GM12878 (cell line): ENCODE results near the gene ADM2. TPM values are rescaled to one million over a fixed set of nuclear protein-coding genes. Genes with fewer than 3 reads are reported as not detected.
"Not testable (repeated sequence)": the region's sequence is repeated elsewhere in the genome, so short reads cannot be mapped to it uniquely, and the experiment has no call there.

Experiments used
- ATAC-seq: fragments of 200-7000 bp; cut with Tn5 transposase; 3 replicates; pipeline ENCODE4 v1.9.1; 2020; ENCODE audit warnings: mild to moderate bottlenecking, moderate library complexity
- BruUV-seq: library from RNA; stranded (reverse); fragments of 400-500 nt; replicated peaks from 2 replicates; lab custom pipeline; 2021; lab: Mats Ljungman, UMichigan
- CTCF ChIA-PET: fragments of 300-600 bp; sonication (Branson Sonifier 250); formaldehyde crosslinking; extraction: SDS; loops from one replicate; lab custom pipeline; 2021; ENCODE audit warnings: inconsistent platforms; lab: Yijun Ruan, JAX
- POLR2A ChIA-PET: fragments of 350-600 bp; formaldehyde crosslinking; extraction: SDS; loops from one replicate; lab custom pipeline; 2021; ENCODE audit warnings: inconsistent platforms; lab: Charles Lee
- RAD21 ChIA-PET: fragments of 300-600 bp; sonication (Branson Sonifier 250); formaldehyde crosslinking; loops from one replicate; lab custom pipeline; 2023; ENCODE audit warnings: antibody characterized with exemption; ENCODE audit not compliant: unreplicated experiment; lab: Charles Lee
- SMC1A ChIA-PET: fragments of 300-600 bp; sonication (Branson Sonifier 250); formaldehyde crosslinking; loops from one replicate; lab custom pipeline; 2023; ENCODE audit not compliant: unreplicated experiment, uncharacterized antibody; lab: Charles Lee
- DNase-seq: peaks from one replicate; pipeline ENCODE4 v3.0.0-alpha.2; 2011; ENCODE audit warnings: low read depth, low spot score
- FAIRE-seq: peaks from 3 replicates; lab custom pipeline; 2011; peaks lifted over from hg19 to GRCh38; lab: Jason Lieb, UNC
- H2AFZ ChIP-seq: 2 replicates; pipeline ENCODE4 v1.6.0; 2011; ENCODE audit warnings: low read depth, low read length, control low read depth; ENCODE audit not compliant: control insufficient read depth
- H3K27ac ChIP-seq: 2 replicates; pipeline ENCODE4 v1.5.1; 2011; ENCODE audit warnings: control low read depth; ENCODE audit not compliant: control insufficient read depth, insufficient read depth
- H3K27me3 ChIP-seq, 2 experiments: replicated peaks in 1 of 2; 2 replicates each; pipeline versions ENCODE4 v1.6.0 to v1.6.1; 2011; ENCODE audit warnings: low read length in 1 of 2; ENCODE audit not compliant: control insufficient read depth in 2 of 2, insufficient read depth in 2 of 2
- H3K36me3 ChIP-seq, 2 experiments: 2 replicates each; pipeline ENCODE4 v1.5.1; 2011; ENCODE audit warnings: low read length in 1 of 2; ENCODE audit not compliant: control insufficient read depth in 2 of 2, insufficient read depth in 2 of 2
- H3K4me1 ChIP-seq: 2 replicates; pipeline ENCODE4 v1.6.1; 2011; ENCODE audit warnings: mild to moderate bottlenecking, low read length, moderate library complexity, mixed read lengths; ENCODE audit not compliant: control insufficient read depth, insufficient read depth
- H3K4me2 ChIP-seq: 2 replicates; pipeline ENCODE4 v1.6.0; 2011; ENCODE audit warnings: control low read depth; ENCODE audit not compliant: control insufficient read depth, insufficient read depth
- H3K4me3 ChIP-seq: fragments of 200-600 bp; sonication (generic); 2 replicates; pipeline ENCODE4 v1.5.1; 2016
- H3K79me2 ChIP-seq: 2 replicates; pipeline ENCODE4 v1.6.0; 2011; ENCODE audit warnings: low read length; ENCODE audit not compliant: control insufficient read depth, insufficient read depth
- H3K9ac ChIP-seq: 2 replicates; pipeline ENCODE4 v1.8.0; 2011; ENCODE audit warnings: low read length, control low read depth, mixed read lengths; ENCODE audit not compliant: control insufficient read depth, insufficient read depth
- H3K9me3 ChIP-seq: replicated peaks from 3 replicates; pipeline ENCODE4 v1.5.1; 2011; ENCODE audit warnings: mild to moderate bottlenecking, low read length; ENCODE audit not compliant: control insufficient read depth, insufficient read depth
- H4K20me1 ChIP-seq: 2 replicates; pipeline ENCODE4 v1.6.0; 2011; ENCODE audit not compliant: control insufficient read depth, insufficient read depth
- BHLHE40 ChIP-seq, 2 experiments: fragments of 450-650 bp in 1 of 2; IDR thresholded peaks; 2 replicates each; pipeline ENCODE4 v1.6.1; 2011 to 2017; ENCODE audit warnings: low read depth in 2 of 2, borderline replicate concordance in 1 of 2, improper control_type of control experiment in 1 of 2, low read length in 1 of 2, mild to moderate bottlenecking in 1 of 2
- EED ChIP-seq: sonication (generic); IDR thresholded peaks from 2 replicates; pipeline ENCODE4 v1.6.1; 2016; ENCODE audit warnings: antibody characterized with exemption, low read depth
- MEF2B ChIP-seq: fragments of 450-650 bp; IDR thresholded peaks from 2 replicates; pipeline ENCODE4 v1.6.1; 2018; ENCODE audit warnings: mild to moderate bottlenecking, moderate library complexity; ENCODE audit not compliant: partially characterized antibody, poor library complexity, severe bottlenecking
- NR2F1 ChIP-seq: fragments of 450-650 bp; conservative IDR thresholded peaks from 2 replicates; pipeline ENCODE4 v1.6.1; 2017; ENCODE audit warnings: mild to moderate bottlenecking
- RAD51 ChIP-seq: fragments of 450-650 bp; IDR thresholded peaks from 2 replicates; pipeline ENCODE4 v1.6.1; 2016; ENCODE audit warnings: moderate library complexity, mild to moderate bottlenecking, inconsistent platforms
- SRF ChIP-seq, 2 experiments: IDR thresholded peaks; 2 replicates each; pipeline ENCODE4 v1.6.1; 2011; ENCODE audit warnings: low read depth in 2 of 2, low read length in 2 of 2, mild to moderate bottlenecking in 1 of 2, moderate library complexity in 1 of 2
- WGBS: methylation state at CpG from one replicate; pipeline ENCODE4 v1.1.6; 2016; ENCODE audit warnings: low lambda C conversion rate; ENCODE audit not compliant: insufficient replicate concordance, insufficient coverage; ENCODE audit errors: missing lambda C conversion rate; 5-methylcytosine and 5-hydroxymethylcytosine counted together
- in situ Hi-C: fragments of 300-500 bp; cut with MboI; formaldehyde crosslinking; loops from 9 replicates; pipeline ENCODE4 v1.14.3; 2018; ENCODE audit warnings: mixed read lengths
- intact Hi-C: fragments of 100-400 bp; cut with micrococcal nuclease; formaldehyde crosslinking; loops from one replicate; pipeline ENCODE4 v1.14.2; 2022; ENCODE audit not compliant: unreplicated experiment
- polyA plus RNA-seq, 11 experiments: library from polyadenylated mRNA; depleted of rRNA in 4 of 11; unstranded in 6 of 11; stranded (reverse) in 5 of 11; fragments of >200 nt; fragmentation: Nextera tagmentation in 4 of 11; fragmentation: Illumina TruSeq in 1 of 11; extraction: Ambion mirVana in 4 of 11; extraction: Trizol in 1 of 11; gene quantifications; 1 replicate in 1 of 11; 2 replicates in 10 of 11; pipeline versions ENCODE4 v1.2.1 to v1.2.3, GENCODE V29; 2011 to 2016; ENCODE audit warnings: inconsistent platforms in 2 of 11, missing spikeins in 2 of 11, low read depth in 1 of 11
- total RNA-seq, 4 experiments: library from RNA; depleted of rRNA in 3 of 4; stranded (reverse); fragments of >200 nt in 3 of 4; fragmentation: Illumina TruSeq in 1 of 4; extraction: Trizol in 1 of 4; gene quantifications; 2 replicates each; pipeline versions ENCODE4 v1.2.1 to v1.2.3, GENCODE V29; 2013 to 2021
- TF ChIP-seq, protein P1 (sequence below): IDR thresholded peaks from 2 replicates; pipeline ENCODE4 v1.6.1; 2011; ENCODE audit warnings: borderline replicate concordance, low read depth, mild to moderate bottlenecking, moderate library complexity, mixed read lengths, low read length; ENCODE audit not compliant: insufficient read depth; ENCODE audit errors: extremely low read length
- TF ChIP-seq, protein P2 (sequence below): IDR thresholded peaks from 2 replicates; pipeline ENCODE4 v1.6.1; 2011; ENCODE audit warnings: low read depth, low read length, improper control_type of control experiment, borderline replicate concordance
- TF ChIP-seq, protein P3 (sequence below): fragments of 450-650 bp; IDR thresholded peaks from 2 replicates; pipeline ENCODE4 v1.6.1; 2017; ENCODE audit warnings: low read depth, mild to moderate bottlenecking, moderate library complexity
- TF ChIP-seq, protein P4 (sequence below): IDR thresholded peaks from 2 replicates; pipeline ENCODE4 v1.6.1; 2011; ENCODE audit warnings: mild to moderate bottlenecking, low read depth, low read length, moderate library complexity; ENCODE audit not compliant: insufficient replicate concordance
- TF ChIP-seq, protein P5 (sequence below): fragments of 450-650 bp; formaldehyde crosslinking; IDR thresholded peaks from 2 replicates; pipeline ENCODE4 v1.4.0; 2022; ENCODE audit warnings: mild to moderate bottlenecking, moderate library complexity

ADM2 gene
- total and polyA plus RNA-seq, 10 of the 15 experiments (the other 5 are each of a cell fraction or from before 2014, with no cell fraction given), result 0.02 to 0.33 (median 0.12) TPM; not detected in 2

DNA sequence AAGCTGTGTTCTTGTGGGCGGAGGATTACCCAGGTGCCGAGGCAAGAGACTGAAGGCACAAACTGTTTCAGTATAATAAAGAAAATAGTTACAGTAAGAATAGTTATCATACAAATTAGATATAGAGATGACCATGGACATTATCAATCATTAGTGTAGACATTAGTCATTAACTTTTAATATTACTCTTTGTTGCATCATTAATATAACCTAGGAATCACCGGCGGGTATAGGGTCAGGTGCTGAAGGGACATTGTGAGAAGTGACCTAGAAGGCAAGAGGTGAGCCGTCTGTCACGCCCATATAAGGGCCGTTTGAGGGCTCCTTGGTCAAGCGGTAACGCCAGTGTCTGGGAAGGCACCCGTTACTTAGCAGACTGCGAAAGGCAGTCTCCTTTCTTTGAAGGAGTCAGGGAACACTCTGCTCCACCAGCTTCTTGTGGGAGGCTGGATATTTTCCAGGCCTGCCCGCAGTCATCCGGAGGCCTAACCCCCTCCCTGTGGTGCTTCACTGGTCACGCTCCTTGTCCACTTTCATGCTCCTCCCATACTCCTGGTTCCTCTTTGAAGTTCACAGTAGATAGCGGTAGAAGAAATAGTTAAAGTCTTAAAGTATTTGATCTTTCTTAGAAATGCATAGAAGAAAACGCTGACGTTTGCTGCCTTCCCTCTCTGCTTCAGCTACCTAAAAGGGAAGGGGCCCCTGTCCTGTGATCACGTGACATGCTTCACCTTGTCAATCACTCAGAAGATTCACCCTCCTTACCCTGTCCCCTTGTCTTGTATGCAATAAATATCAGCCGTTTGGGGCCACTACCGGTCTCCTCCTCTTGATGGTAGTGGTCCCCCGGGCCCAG is 52.7 kb downstream of the ADM2 start:
- H3K9me3 ChIP-seq, ATAC-seq, intact Hi-C loops, H2AFZ ChIP-seq, DNase-seq, H3K27me3 ChIP-seq, H4K20me1 ChIP-seq, H3K36me3 ChIP-seq: not testable (repeated sequence)
- RAD21 ChIA-PET, result interaction anchor here (0.9 to 2.6 kb wide), 6 partner anchors 8 to 87 kb away, joined by 3 to 12 read pairs (median 5); partner anchors contain the start of genes KLHDC7B and SCO2
- 35% methylated on average over 21 of the region's 21 CpGs for WGBS
- FAIRE-seq, result peak; percentile 81
- Histone ChIP-seq H3K9ac (peak overlapping the region; percentile 76), H3K4me3 (peak overlapping the region; percentile 51), H3K79me2 (peaks cover 42% of the 10 kb centered on the region), H3K27ac (peak overlapping the region; percentile 95), H3K4me2 (peak overlapping the region; percentile 40), H3K4me1 (peaks cover 49% of the 10 kb centered on the region)
- TSS peak; percentile 51 for BruUV-seq
- SMC1A ChIA-PET, result interaction anchor here (0.6 to 3.3 kb wide), 3 partner anchors 9 to 88 kb away, joined by 3 to 13 read pairs (median 10); partner anchors contain the start of gene SCO2
- in situ Hi-C loops, result loop anchor here (10.0 kb wide), 1 partner anchor 569 kb away; the partner anchor contains the start of gene PIM3
- POLR2A ChIA-PET, result interaction anchor here (0.6 to 10.0 kb wide), 11 partner anchors 7 to 343 kb away, joined by 3 to 232 read pairs (median 5); partner anchors contain the start of genes CHKB, KLHDC7B, SCO2 and SYCE3
- CTCF ChIA-PET, result interaction anchor here (0.6 to 2.0 kb wide), 6 partner anchors 8 to 112 kb away, joined by 3 to 11 read pairs (median 4); partner anchors contain the start of gene SCO2
- TF ChIP-seq BHLHE40 (IDR thresholded peaks at IDR 0.05; ENCODE audit: borderline replicate concordance in 1 of 2, low read depth in 2 of 2, low read length in 1 of 2) (peak; percentile 68 to 93), NR2F1 (peak; percentile 46; the same call in 1 of the 2 replicates), RAD51 (peak; percentile 99), MEF2B (peak; percentile 25), EED (peak; percentile 34; the same call in 1 of the 2 replicates), SRF (IDR thresholded peaks at IDR 0.05; ENCODE audit: low read depth in 2 of 2, low read length in 2 of 2) (peak; percentile 54 to 84)
- TF ChIP-seq, protein P1, sequence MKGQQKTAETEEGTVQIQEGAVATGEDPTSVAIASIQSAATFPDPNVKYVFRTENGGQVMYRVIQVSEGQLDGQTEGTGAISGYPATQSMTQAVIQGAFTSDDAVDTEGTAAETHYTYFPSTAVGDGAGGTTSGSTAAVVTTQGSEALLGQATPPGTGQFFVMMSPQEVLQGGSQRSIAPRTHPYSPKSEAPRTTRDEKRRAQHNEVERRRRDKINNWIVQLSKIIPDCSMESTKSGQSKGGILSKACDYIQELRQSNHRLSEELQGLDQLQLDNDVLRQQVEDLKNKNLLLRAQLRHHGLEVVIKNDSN, result peak; percentile 53
- TF ChIP-seq, protein P2, sequence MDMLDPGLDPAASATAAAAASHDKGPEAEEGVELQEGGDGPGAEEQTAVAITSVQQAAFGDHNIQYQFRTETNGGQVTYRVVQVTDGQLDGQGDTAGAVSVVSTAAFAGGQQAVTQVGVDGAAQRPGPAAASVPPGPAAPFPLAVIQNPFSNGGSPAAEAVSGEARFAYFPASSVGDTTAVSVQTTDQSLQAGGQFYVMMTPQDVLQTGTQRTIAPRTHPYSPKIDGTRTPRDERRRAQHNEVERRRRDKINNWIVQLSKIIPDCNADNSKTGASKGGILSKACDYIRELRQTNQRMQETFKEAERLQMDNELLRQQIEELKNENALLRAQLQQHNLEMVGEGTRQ, result peak; percentile 58
- TF ChIP-seq, protein P3, sequence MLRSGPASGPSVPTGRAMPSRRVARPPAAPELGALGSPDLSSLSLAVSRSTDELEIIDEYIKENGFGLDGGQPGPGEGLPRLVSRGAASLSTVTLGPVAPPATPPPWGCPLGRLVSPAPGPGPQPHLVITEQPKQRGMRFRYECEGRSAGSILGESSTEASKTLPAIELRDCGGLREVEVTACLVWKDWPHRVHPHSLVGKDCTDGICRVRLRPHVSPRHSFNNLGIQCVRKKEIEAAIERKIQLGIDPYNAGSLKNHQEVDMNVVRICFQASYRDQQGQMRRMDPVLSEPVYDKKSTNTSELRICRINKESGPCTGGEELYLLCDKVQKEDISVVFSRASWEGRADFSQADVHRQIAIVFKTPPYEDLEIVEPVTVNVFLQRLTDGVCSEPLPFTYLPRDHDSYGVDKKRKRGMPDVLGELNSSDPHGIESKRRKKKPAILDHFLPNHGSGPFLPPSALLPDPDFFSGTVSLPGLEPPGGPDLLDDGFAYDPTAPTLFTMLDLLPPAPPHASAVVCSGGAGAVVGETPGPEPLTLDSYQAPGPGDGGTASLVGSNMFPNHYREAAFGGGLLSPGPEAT, result peak; percentile 32
- TF ChIP-seq, protein P4, sequence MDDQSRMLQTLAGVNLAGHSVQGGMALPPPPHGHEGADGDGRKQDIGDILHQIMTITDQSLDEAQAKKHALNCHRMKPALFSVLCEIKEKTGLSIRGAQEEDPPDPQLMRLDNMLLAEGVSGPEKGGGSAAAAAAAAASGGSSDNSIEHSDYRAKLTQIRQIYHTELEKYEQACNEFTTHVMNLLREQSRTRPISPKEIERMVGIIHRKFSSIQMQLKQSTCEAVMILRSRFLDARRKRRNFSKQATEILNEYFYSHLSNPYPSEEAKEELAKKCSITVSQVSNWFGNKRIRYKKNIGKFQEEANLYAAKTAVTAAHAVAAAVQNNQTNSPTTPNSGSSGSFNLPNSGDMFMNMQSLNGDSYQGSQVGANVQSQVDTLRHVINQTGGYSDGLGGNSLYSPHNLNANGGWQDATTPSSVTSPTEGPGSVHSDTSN, result peak; percentile 83
- TF ChIP-seq, protein P5, sequence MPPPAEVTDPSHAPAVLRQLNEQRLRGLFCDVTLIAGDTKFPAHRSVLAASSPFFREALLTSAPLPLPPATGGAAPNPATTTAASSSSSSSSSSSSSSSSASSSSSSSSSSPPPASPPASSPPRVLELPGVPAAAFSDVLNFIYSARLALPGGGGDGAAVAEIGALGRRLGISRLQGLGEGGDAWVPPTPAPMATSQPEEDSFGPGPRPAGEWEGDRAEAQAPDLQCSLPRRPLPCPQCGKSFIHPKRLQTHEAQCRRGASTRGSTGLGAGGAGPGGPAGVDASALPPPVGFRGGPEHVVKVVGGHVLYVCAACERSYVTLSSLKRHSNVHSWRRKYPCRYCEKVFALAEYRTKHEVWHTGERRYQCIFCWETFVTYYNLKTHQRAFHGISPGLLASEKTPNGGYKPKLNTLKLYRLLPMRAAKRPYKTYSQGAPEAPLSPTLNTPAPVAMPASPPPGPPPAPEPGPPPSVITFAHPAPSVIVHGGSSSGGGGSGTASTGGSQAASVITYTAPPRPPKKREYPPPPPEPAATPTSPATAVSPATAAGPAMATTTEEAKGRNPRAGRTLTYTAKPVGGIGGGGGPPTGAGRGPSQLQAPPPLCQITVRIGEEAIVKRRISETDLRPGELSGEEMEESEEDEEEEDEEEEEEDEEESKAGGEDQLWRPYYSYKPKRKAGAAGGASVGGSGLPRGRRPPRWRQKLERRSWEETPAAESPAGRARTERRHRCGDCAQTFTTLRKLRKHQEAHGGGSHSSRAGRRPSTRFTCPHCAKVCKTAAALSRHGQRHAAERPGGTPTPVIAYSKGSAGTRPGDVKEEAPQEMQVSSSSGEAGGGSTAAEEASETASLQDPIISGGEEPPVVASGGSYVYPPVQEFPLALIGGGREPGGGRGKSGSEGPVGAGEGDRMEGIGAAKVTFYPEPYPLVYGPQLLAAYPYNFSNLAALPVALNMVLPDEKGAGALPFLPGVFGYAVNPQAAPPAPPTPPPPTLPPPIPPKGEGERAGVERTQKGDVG (CRISPR knock-in tag), result peak; percentile 90; the same call in 1 of the 2 replicates
